Testis (tissue), 3 donors: ENCODE data around the gene SPAG4. TPM values are rescaled to one million over a fixed set of nuclear protein-coding genes. Genes with fewer than 3 reads are reported as not detected.

Experiments
- DNase-seq: peaks from one replicate; pipeline ENCODE4 v3.0.0-alpha.2; 2019
- H3K27ac ChIP-seq, 2 donors: fragments of 200-600 bp; sonication (generic); one replicate each; pipeline ENCODE4 v1.5.1; 2019
- H3K27me3 ChIP-seq: fragments of 200-600 bp; sonication (generic); one replicate; pipeline ENCODE4 v1.5.1; 2019
- H3K36me3 ChIP-seq: fragments of 200-600 bp; sonication (generic); one replicate; pipeline ENCODE4 v1.5.1; 2017; ENCODE audit warnings: low read depth; ENCODE audit errors: missing control alignments
- H3K4me1 ChIP-seq: fragments of 200-600 bp; sonication (generic); one replicate; pipeline ENCODE4 v1.5.1; 2019
- H3K4me3 ChIP-seq, 2 donors: fragments of 200-600 bp; sonication (generic); one replicate each; pipeline ENCODE4 v1.5.1; 2017 to 2019
- H3K9me3 ChIP-seq: fragments of 200-600 bp; sonication (generic); one replicate; pipeline ENCODE4 v1.5.1; 2017
- CTCF ChIP-seq, 3 experiments: fragments of 450-650 bp in 2 of 3; fragments of 200-600 bp in 1 of 3; sonication (generic) in 1 of 3; IDR thresholded peaks; one replicate each; pipeline ENCODE4 v1.5.1; 2016 to 2019; ENCODE audit warnings: antibody characterized with exemption in 3 of 3, mild to moderate bottlenecking in 2 of 3, moderate library complexity in 1 of 3
- POLR2A ChIP-seq: fragments of 450-650 bp; IDR thresholded peaks from one replicate; pipeline ENCODE4 v1.6.1; 2017; ENCODE audit warnings: antibody characterized with exemption, mild to moderate bottlenecking, moderate library complexity
- WGBS, 2 donors: methylation state at CpG; one replicate each; pipeline ENCODE4 v1.1.5; 2018; 5-methylcytosine and 5-hydroxymethylcytosine counted together
- intact Hi-C: fragments of 100-400 bp; cut with DNase I; formaldehyde crosslinking; loops from one replicate; pipeline ENCODE4 v1.15.1; 2023; ENCODE audit warnings: low total_unique reads
- polyA plus RNA-seq: library from polyadenylated mRNA; stranded (reverse); fragments of 350-450 nt; fragmentation: Illumina TruSeq; extraction: RNeasy Lipid Tissue Mini Kit (QIAGEN cat#74804); gene quantifications from one replicate; pipeline ENCODE4 v1.2.3, GENCODE V29; 2014; ENCODE audit warnings: low read depth, low replicate concordance; ENCODE audit not compliant: insufficient read depth
- total RNA-seq, 2 donors: library from RNA; depleted of rRNA; stranded (reverse); fragments of >200 nt; gene quantifications; one replicate each; pipeline ENCODE4 v1.2.3, GENCODE V29; 2016

Gene SPAG4
- total and polyA plus RNA-seq, 3 donors from 2014 or later = 21.6 to 49.0 (median 39.0) TPM

- Histone ChIP-seq H3K27me3 (no peaks in the 10 kb centered on the region), H3K4me1 (no peaks in the 10 kb centered on the region), H3K4me3 (no peak overlapping the region), H3K9me3 (no peaks in the 10 kb centered on the region), H3K36me3 (no peaks in the 10 kb centered on the region), H3K27ac (no peak overlapping the region)
- 31 to 67% methylated on average over 2 of the region's 2 CpGs for WGBS, 2 donors
- DNase-seq = no peak
- TF ChIP-seq POLR2A (no peak), CTCF (IDR thresholded peaks at IDR 0.05) (no peak)
- intact Hi-C loops = no loop called here
Observed at GRCh38 chr20:35592339-35592974, 23.2 kb upstream of the SPAG4 start.

- Histone ChIP-seq H3K27me3 (no peaks in the 10 kb centered on the region), H3K36me3 (no peaks in the 10 kb centered on the region), H3K4me1 (peaks cover under 1% of the 10 kb centered on the region), H3K4me3 (no peak overlapping the region), H3K27ac (no peak overlapping the region), H3K9me3 (no peaks in the 10 kb centered on the region)
- TF ChIP-seq CTCF (IDR thresholded peaks at IDR 0.05) (no peak), POLR2A (no peak)
- DNase-seq = no peak
- WGBS, 2 donors = 89 to 90% methylated on average over 17 of the region's 17 CpGs
- intact Hi-C loops = no loop called here
Observed at GRCh38 chr20:35595456-35595855, 20.2 kb upstream of the SPAG4 start.

GRCh38 chr20:35595901-35596300, 19.7 kb upstream of the SPAG4 start:
- TF ChIP-seq POLR2A (no peak), CTCF (IDR thresholded peaks at IDR 0.05) (no peak)
- H3K4me1 ChIP-seq = peaks cover 5% of the 10 kb centered on the region
- H3K9me3 ChIP-seq = no peaks in the 10 kb centered on the region
- 85 to 88% methylated on average over 3 to 7 of the region's 7 CpGs for WGBS, 2 donors
- no peak for DNase-seq
- no peaks in the 10 kb centered on the region for H3K27me3 ChIP-seq
- intact Hi-C loops = no loop called here
- no peaks in the 10 kb centered on the region for H3K36me3 ChIP-seq
- no peak overlapping the region for H3K4me3 ChIP-seq
- H3K27ac ChIP-seq = no peak overlapping the region

- Histone ChIP-seq H3K27me3 (no peaks in the 10 kb centered on the region), H3K27ac (no peak overlapping the region), H3K9me3 (no peaks in the 10 kb centered on the region), H3K36me3 (no peaks in the 10 kb centered on the region), H3K4me1 (peaks cover 10% of the 10 kb centered on the region), H3K4me3 (no peak overlapping the region)
- 55 to 79% methylated on average over 2 of the region's 2 CpGs for WGBS, 2 donors
- no peak for DNase-seq
- no peak for TF ChIP-seq CTCF (IDR thresholded peaks at IDR 0.05)
- TF ChIP-seq POLR2A = no peak
- intact Hi-C loops = no loop called here
Observed at GRCh38 chr20:35597186-35597585, 18.4 kb upstream of the SPAG4 start.

GRCh38 chr20:35598476-35598875, 17.2 kb upstream of the SPAG4 start:
- no peaks in the 10 kb centered on the region for H3K36me3 ChIP-seq

More at GRCh38 chr20:35598476-35598875, 17.2 kb upstream of the SPAG4 start:
- 81 to 83% methylated on average over 7 of the region's 7 CpGs for WGBS, 2 donors
- intact Hi-C loops = no loop called here
- no peak overlapping the region for H3K27ac ChIP-seq
- H3K27me3 ChIP-seq = no peaks in the 10 kb centered on the region
- no peak overlapping the region for H3K4me3 ChIP-seq
- H3K9me3 ChIP-seq = no peaks in the 10 kb centered on the region
- DNase-seq = no peak
- TF ChIP-seq CTCF (IDR thresholded peaks at IDR 0.05) = no peak
- no peak for TF ChIP-seq POLR2A
- H3K4me1 ChIP-seq = peaks cover 10% of the 10 kb centered on the region
